GM23338 (cell line): ENCODE data around the gene KSR2. TPM values are rescaled to one million over a fixed set of nuclear protein-coding genes. Genes with fewer than 3 reads are reported as not detected.

Experiments used
- ATAC-seq: fragments of 200-7000 bp; cut with Tn5 transposase; 3 replicates; pipeline ENCODE4 v1.9.1; 2020
- DNase-seq: peaks from one replicate; pipeline ENCODE4 v3.0.0-alpha.2; 2015; ENCODE audit warnings: low spot score
- H2AFZ ChIP-seq: fragments of 200-600 bp; sonication (generic); 2 replicates; pipeline ENCODE4 v1.8.0; 2016; ENCODE audit warnings: antibody characterized with exemption, mild to moderate bottlenecking, moderate library complexity
- H3F3A ChIP-seq: fragments of 200-600 bp; sonication (generic); replicated peaks from 2 replicates; pipeline ENCODE4 v1.8.0; 2017; ENCODE audit warnings: antibody characterized with exemption, mixed run types, low read depth
- H3K27ac ChIP-seq: fragments of 200-600 bp; sonication (generic); 2 replicates; pipeline ENCODE4 v1.6.1; 2016; ENCODE audit warnings: low read depth
- H3K27me3 ChIP-seq: fragments of 200-600 bp; sonication (generic); 2 replicates; pipeline ENCODE4 v1.8.0; 2016; ENCODE audit warnings: mild to moderate bottlenecking, mixed run types, moderate library complexity; ENCODE audit not compliant: insufficient read depth
- H3K36me3 ChIP-seq: fragments of 200-600 bp; sonication (generic); 2 replicates; pipeline ENCODE4 v1.8.0; 2016; ENCODE audit warnings: mild to moderate bottlenecking; ENCODE audit not compliant: insufficient read depth
- H3K4me1 ChIP-seq: fragments of 200-600 bp; sonication (generic); 2 replicates; pipeline ENCODE4 v1.8.0; 2016; ENCODE audit warnings: mild to moderate bottlenecking, moderate library complexity; ENCODE audit not compliant: insufficient read depth
- H3K4me2 ChIP-seq: fragments of 200-600 bp; sonication (generic); 2 replicates; pipeline ENCODE4 v1.7.1; 2017; ENCODE audit warnings: mixed run types
- H3K4me3 ChIP-seq: fragments of 200-600 bp; sonication (generic); 2 replicates; pipeline ENCODE4 v1.6.1; 2016; ENCODE audit warnings: mixed run types
- H3K79me2 ChIP-seq: fragments of 200-600 bp; sonication (generic); replicated peaks from 2 replicates; pipeline ENCODE4 v1.8.0; 2017; ENCODE audit warnings: mild to moderate bottlenecking; ENCODE audit not compliant: insufficient read depth
- H3K9me2 ChIP-seq: fragments of 200-600 bp; sonication (generic); 2 replicates; pipeline ENCODE4 v1.8.0; 2017; ENCODE audit not compliant: insufficient read depth
- H4K20me1 ChIP-seq: fragments of 200-600 bp; sonication (generic); replicated peaks from 2 replicates; pipeline ENCODE4 v1.8.0; 2017; ENCODE audit warnings: mild to moderate bottlenecking; ENCODE audit not compliant: insufficient read depth
- H3K27ac Mint-ChIP-seq: 2 replicates; pipeline ENCODE4 v1.8.0; 2020; ENCODE audit warnings: inconsistent platforms, mild to moderate bottlenecking, moderate library complexity, mixed read lengths
- H3K27me3 Mint-ChIP-seq: 3 replicates; pipeline ENCODE4 v1.8.0; 2022; ENCODE audit warnings: low read depth, mild to moderate bottlenecking, moderate library complexity, mixed read lengths, inconsistent platforms; ENCODE audit not compliant: insufficient read depth, poor library complexity
- H3K36me3 Mint-ChIP-seq: 3 replicates; pipeline ENCODE4 v1.8.0; 2021; ENCODE audit warnings: low read depth, mild to moderate bottlenecking, inconsistent platforms, moderate library complexity, mixed read lengths
- H3K4me1 Mint-ChIP-seq: 3 replicates; pipeline ENCODE4 v1.8.0; 2020; ENCODE audit warnings: mild to moderate bottlenecking, inconsistent platforms, mixed read lengths
- H3K4me3 Mint-ChIP-seq: 3 replicates; pipeline ENCODE4 v1.8.0; 2021; ENCODE audit warnings: moderate library complexity, mild to moderate bottlenecking, inconsistent platforms, mixed read lengths
- H3K9me3 Mint-ChIP-seq: 3 replicates; pipeline ENCODE4 v1.8.0; 2020; ENCODE audit warnings: moderate library complexity, mild to moderate bottlenecking, inconsistent platforms, mixed read lengths
- CREB1 ChIP-seq: fragments of 250-450 bp; sonication (Bioruptor Pico); IDR thresholded peaks from 2 replicates; pipeline ENCODE4 v1.5.0; 2020; ENCODE audit warnings: low read depth, mild to moderate bottlenecking, moderate library complexity
- ETS1 ChIP-seq: IDR thresholded peaks from 2 replicates; pipeline ENCODE4 v1.6.1; 2016; ENCODE audit warnings: antibody characterized with exemption
- REST ChIP-seq: IDR thresholded peaks from one replicate; pipeline ENCODE4 v1.6.1; 2018; ENCODE audit warnings: antibody characterized with exemption; ENCODE audit not compliant: unreplicated experiment
- STAT1 ChIP-seq: IDR thresholded peaks from one replicate; pipeline ENCODE4 v1.6.1; 2016; ENCODE audit warnings: antibody characterized with exemption; ENCODE audit not compliant: unreplicated experiment
- ZNF114 ChIP-seq: fragments of 250-450 bp; sonication (Bioruptor Pico); IDR thresholded peaks from 2 replicates; pipeline ENCODE4 v1.5.0; 2020; ENCODE audit warnings: mild to moderate bottlenecking, moderate library complexity
- ZNF331 ChIP-seq: fragments of 250-450 bp; sonication (Bioruptor Pico); IDR thresholded peaks from 2 replicates; pipeline ENCODE4 v1.5.0; 2020; ENCODE audit warnings: low read depth, mild to moderate bottlenecking, moderate library complexity
- ZNF462 ChIP-seq: fragments of 250-450 bp; sonication (Bioruptor Pico); IDR thresholded peaks from 2 replicates; pipeline ENCODE4 v1.5.0; 2020; ENCODE audit warnings: mild to moderate bottlenecking, moderate library complexity
- polyA plus RNA-seq: library from polyadenylated mRNA; unstranded; fragments of >200 nt; fragmentation: Nextera tagmentation; extraction: Ambion mirVana; gene quantifications from 2 replicates; pipeline ENCODE4 v1.2.1, GENCODE V29; 2016
- total RNA-seq: library from RNA; depleted of rRNA; stranded (reverse); fragments of >200 nt; shearing (Covaris generic); gene quantifications from 2 replicates; pipeline ENCODE4 v1.2.3, GENCODE V29; 2014

The KSR2 gene
- total and polyA plus RNA-seq, 2 experiments from 2014 or later: 1.1 to 2.7 TPM

- Histone ChIP-seq H3K27ac (no peak overlapping the region), H3K79me2 (no peaks in the 10 kb centered on the region), H3K4me1 (no peaks in the 10 kb centered on the region), H3K27me3 (no peaks in the 10 kb centered on the region), H4K20me1 (no peaks in the 10 kb centered on the region), H3K36me3 (no peaks in the 10 kb centered on the region), H2AFZ (no peak overlapping the region), H3K4me2 (no peak overlapping the region), H3F3A (no peaks in the 10 kb centered on the region), H3K9me2 (no peaks in the 10 kb centered on the region), H3K4me3 (no peak overlapping the region)
- no peaks in the 10 kb centered on the region for H3K4me1 Mint-ChIP-seq
- TF ChIP-seq REST (no peak), ZNF114 (CRISPR knock-in tag) (no peak), ZNF331 (CRISPR knock-in tag) (no peak)
- no peak for ATAC-seq
- H3K4me3 Mint-ChIP-seq: no peak overlapping the region
- H3K9me3 Mint-ChIP-seq: no peaks in the 10 kb centered on the region
- no peak overlapping the region for H3K27ac Mint-ChIP-seq
- H3K27me3 Mint-ChIP-seq: peaks cover 2% of the 10 kb centered on the region
- no peaks in the 10 kb centered on the region for H3K36me3 Mint-ChIP-seq
- DNase-seq: no peak
These were observed 509.6 kb downstream of the KSR2 start for GRCh38 chr12:117459229-117459628.

GRCh38 chr12:117457189-117457588 is 511.6 kb downstream of the KSR2 start:
- Histone ChIP-seq H3K27ac (no peak overlapping the region), H3F3A (no peaks in the 10 kb centered on the region), H3K27me3 (no peaks in the 10 kb centered on the region), H3K36me3 (no peaks in the 10 kb centered on the region), H3K4me3 (no peak overlapping the region), H3K9me2 (no peaks in the 10 kb centered on the region), H3K4me2 (no peak overlapping the region), H3K4me1 (no peaks in the 10 kb centered on the region), H3K79me2 (no peaks in the 10 kb centered on the region), H2AFZ (no peak overlapping the region), H4K20me1 (no peaks in the 10 kb centered on the region)
- Mint-ChIP-seq H3K27ac (no peak overlapping the region), H3K27me3 (peaks cover 2% of the 10 kb centered on the region), H3K9me3 (no peaks in the 10 kb centered on the region), H3K4me3 (no peak overlapping the region), H3K4me1 (no peaks in the 10 kb centered on the region), H3K36me3 (no peaks in the 10 kb centered on the region)
- DNase-seq (no peak), ATAC-seq (no peak)
- TF ChIP-seq STAT1 (no peak), CREB1 (CRISPR knock-in tag) (no peak), REST (no peak), ZNF114 (CRISPR knock-in tag) (no peak), ZNF462 (no peak), ETS1 (no peak)
